GM23248 (cell line): ENCODE measurements around the gene MAPKAPK5. TPM values are rescaled to one million over a fixed set of nuclear protein-coding genes. Genes with fewer than 3 reads are reported as not detected.

ENCODE experiments used
- DNase-seq: peaks from one replicate; pipeline ENCODE4 v3.0.0-alpha.2; 2015
- H2AFZ ChIP-seq: fragments of 200-600 bp; sonication (generic); 2 replicates; pipeline ENCODE4 v1.6.1; 2016; ENCODE audit warnings: antibody characterized with exemption
- H3F3A ChIP-seq: fragments of 200-600 bp; sonication (generic); 2 replicates; pipeline ENCODE4 v1.6.1; 2016; ENCODE audit warnings: mild to moderate bottlenecking, antibody characterized with exemption, mixed run types; ENCODE audit not compliant: insufficient read depth
- H3K27ac ChIP-seq: fragments of 200-600 bp; sonication (generic); 2 replicates; pipeline ENCODE4 v1.5.1; 2016; ENCODE audit warnings: mild to moderate bottlenecking
- H3K27me3 ChIP-seq: fragments of 200-600 bp; sonication (generic); replicated peaks from 2 replicates; pipeline ENCODE4 v1.6.1; 2016; ENCODE audit warnings: mild to moderate bottlenecking; ENCODE audit not compliant: insufficient read depth
- H3K36me3 ChIP-seq: fragments of 200-600 bp; sonication (generic); 2 replicates; pipeline ENCODE4 v1.6.1; 2016; ENCODE audit warnings: low read depth, mild to moderate bottlenecking
- H3K4me1 ChIP-seq: fragments of 200-600 bp; sonication (generic); 2 replicates; pipeline ENCODE4 v1.6.1; 2016; ENCODE audit warnings: mild to moderate bottlenecking; ENCODE audit not compliant: insufficient read depth
- H3K4me2 ChIP-seq: fragments of 200-600 bp; sonication (generic); one replicate; pipeline ENCODE4 v1.6.1; 2016; ENCODE audit warnings: mild to moderate bottlenecking; ENCODE audit not compliant: unreplicated experiment
- H3K4me3 ChIP-seq: fragments of 200-600 bp; sonication (generic); 2 replicates; pipeline ENCODE4 v1.5.1; 2016; ENCODE audit warnings: mild to moderate bottlenecking
- H3K79me2 ChIP-seq: fragments of 200-600 bp; sonication (generic); 2 replicates; pipeline ENCODE4 v1.6.1; 2016; ENCODE audit warnings: mild to moderate bottlenecking; ENCODE audit not compliant: insufficient read depth
- H3K9ac ChIP-seq: fragments of 200-600 bp; sonication (generic); 2 replicates; pipeline ENCODE4 v1.6.1; 2016; ENCODE audit warnings: mild to moderate bottlenecking
- H3K9me2 ChIP-seq: fragments of 200-600 bp; sonication (generic); 2 replicates; pipeline ENCODE4 v1.6.1; 2016; ENCODE audit warnings: mixed run types, mild to moderate bottlenecking, moderate library complexity; ENCODE audit not compliant: insufficient read depth
- H3K9me3 ChIP-seq: fragments of 200-600 bp; sonication (generic); one replicate; pipeline ENCODE4 v1.6.1; 2017; ENCODE audit warnings: low read depth
- H4K20me1 ChIP-seq: fragments of 200-600 bp; sonication (generic); 2 replicates; pipeline ENCODE4 v1.6.0; 2016; ENCODE audit not compliant: insufficient read depth
- EZH2 ChIP-seq: fragments of 200-600 bp; sonication (generic); IDR thresholded peaks from 2 replicates; pipeline ENCODE4 v1.6.1; 2018; ENCODE audit warnings: antibody characterized with exemption, mild to moderate bottlenecking; ENCODE audit not compliant: insufficient read depth, poor library complexity, severe bottlenecking
- EZH2phosphoT487 ChIP-seq: fragments of 200-600 bp; sonication (generic); IDR thresholded peaks from 2 replicates; pipeline ENCODE4 v1.6.1; 2018; ENCODE audit warnings: antibody characterized with exemption, moderate library complexity, mild to moderate bottlenecking, low read depth; ENCODE audit not compliant: insufficient read depth
- WGBS, 2 experiments: methylation state at CpG; one replicate each; pipeline ENCODE4 v1.1.6; 2015 to 2017; ENCODE audit warnings: low lambda C conversion rate in 2 of 2, low coverage in 1 of 2; ENCODE audit errors: missing lambda C conversion rate in 2 of 2; 5-methylcytosine and 5-hydroxymethylcytosine counted together
- in situ Hi-C: fragments of 300-500 bp; cut with MboI; formaldehyde crosslinking; loops from 2 replicates; pipeline ENCODE4 v1.15.0; 2020
- polyA plus RNA-seq: library from polyadenylated mRNA; unstranded; fragments of >200 nt; fragmentation: Nextera tagmentation; extraction: Ambion mirVana; gene quantifications from 2 replicates; pipeline ENCODE4 v1.2.1, GENCODE V29; 2016
- total RNA-seq: library from RNA; depleted of rRNA; stranded (reverse); fragments of >200 nt; shearing (Covaris generic); gene quantifications from 2 replicates; pipeline ENCODE4 v1.2.3, GENCODE V29; 2014

Gene MAPKAPK5
- total and polyA plus RNA-seq, 2 experiments from 2014 or later = 23.1 to 31.2 TPM

DNA sequence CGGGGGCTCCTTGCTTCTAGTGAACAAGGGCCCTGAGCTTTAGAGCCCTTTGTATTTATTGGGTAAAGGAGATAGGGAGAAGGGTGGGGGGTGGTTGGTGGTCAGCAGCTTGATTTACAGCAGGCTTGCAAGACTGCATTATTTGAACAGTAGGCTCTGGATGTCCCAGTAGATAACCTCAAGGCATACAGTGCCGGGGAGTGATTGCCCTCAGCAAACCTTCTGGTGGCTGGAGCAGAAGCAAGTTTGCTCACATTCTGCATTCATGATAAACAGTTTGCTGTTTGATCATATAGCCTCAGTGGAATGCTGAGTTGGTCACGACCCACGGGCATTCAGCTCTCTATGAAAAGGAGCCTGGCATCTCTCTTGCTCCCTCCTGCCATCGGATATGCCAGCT, 16.5 kb upstream of the MAPKAPK5 start:
- H3K4me3 ChIP-seq = no peak overlapping the region
- no peak overlapping the region for H3K27ac ChIP-seq

GRCh38 chr12:111826316-111826715, 15.7 kb upstream of the MAPKAPK5 start:
- H3K27ac ChIP-seq = no peak overlapping the region
- in situ Hi-C loops = no loop called here
- peak; percentile 3 for DNase-seq
- H3K9me2 ChIP-seq = no peaks in the 10 kb centered on the region
- H3K9ac ChIP-seq = no peak overlapping the region
- no peaks in the 10 kb centered on the region for H3F3A ChIP-seq
- 3% methylated on average over 3 of the region's 3 CpGs for WGBS, 2 experiments
- H2AFZ ChIP-seq = no peak overlapping the region
- no peaks in the 10 kb centered on the region for H3K79me2 ChIP-seq
- no peaks in the 10 kb centered on the region for H4K20me1 ChIP-seq
- H3K4me1 ChIP-seq = no peaks in the 10 kb centered on the region
- H3K36me3 ChIP-seq = no peaks in the 10 kb centered on the region
- H3K4me2 ChIP-seq = no peak overlapping the region
- H3K27me3 ChIP-seq = peaks cover 28% of the 10 kb centered on the region
- H3K9me3 ChIP-seq = no peaks in the 10 kb centered on the region
- H3K4me3 ChIP-seq = no peak overlapping the region
- TF ChIP-seq EZH2phosphoT487 (no peak), EZH2 (no peak)

More for the DNA sequence above, 16.5 kb upstream of the MAPKAPK5 start:
- in situ Hi-C loops = no loop called here
- Histone ChIP-seq H3K9ac (no peak overlapping the region), H3K27me3 (peaks cover 30% of the 10 kb centered on the region), H3K9me2 (no peaks in the 10 kb centered on the region), H3K9me3 (no peaks in the 10 kb centered on the region), H3F3A (no peaks in the 10 kb centered on the region), H3K79me2 (no peaks in the 10 kb centered on the region), H2AFZ (no peak overlapping the region), H3K36me3 (no peaks in the 10 kb centered on the region), H3K4me1 (no peaks in the 10 kb centered on the region), H4K20me1 (no peaks in the 10 kb centered on the region), H3K4me2 (no peak overlapping the region)
- no peak for TF ChIP-seq EZH2
- TF ChIP-seq EZH2phosphoT487 = no peak
- 55 to 57% methylated on average over 5 of the region's 5 CpGs for WGBS, 2 experiments
- DNase-seq = no peak

- Histone ChIP-seq H3K79me2 (no peaks in the 10 kb centered on the region), H3K4me2 (no peak overlapping the region), H2AFZ (no peak overlapping the region), H3K9me2 (no peaks in the 10 kb centered on the region), H3K9ac (no peak overlapping the region), H3K27me3 (peaks cover 21% of the 10 kb centered on the region), H4K20me1 (no peaks in the 10 kb centered on the region), H3K27ac (no peak overlapping the region), H3F3A (no peaks in the 10 kb centered on the region), H3K36me3 (no peaks in the 10 kb centered on the region), H3K4me3 (no peak overlapping the region), H3K4me1 (no peaks in the 10 kb centered on the region), H3K9me3 (no peaks in the 10 kb centered on the region)
- DNase-seq = no peak
- in situ Hi-C loops = no loop called here
- TF ChIP-seq EZH2 (no peak), EZH2phosphoT487 (no peak)
- WGBS, 2 experiments = 47 to 50% methylated on average over 2 of the region's 2 CpGs
These were observed 15.0 kb upstream of the MAPKAPK5 start for GRCh38 chr12:111826992-111827391.

DNA sequence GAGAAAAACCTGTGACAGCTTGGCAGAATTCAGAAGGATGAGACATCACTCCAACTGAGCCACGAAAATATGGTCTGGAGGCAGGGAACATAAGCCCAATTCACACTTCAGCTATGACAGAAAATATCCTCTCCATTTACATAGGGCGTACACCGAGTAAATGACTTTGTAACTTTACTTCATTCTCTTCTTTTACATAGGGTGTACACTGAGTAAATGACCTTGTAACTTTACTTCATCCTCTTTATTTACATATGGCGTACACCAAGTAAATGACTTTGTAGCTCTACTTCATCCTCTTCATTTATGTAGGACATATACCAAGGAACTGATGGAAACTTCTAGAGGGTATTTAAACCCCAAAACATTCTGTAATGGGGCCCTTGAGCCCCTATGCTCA, 14.1 kb upstream of the MAPKAPK5 start:
- Histone ChIP-seq H3K27ac (no peak overlapping the region), H3K27me3 (peaks cover 14% of the 10 kb centered on the region; the same call in 1 of the 2 replicates), H2AFZ (no peak overlapping the region), H3K9ac (no peak overlapping the region), H3K9me2 (no peaks in the 10 kb centered on the region), H3K79me2 (no peaks in the 10 kb centered on the region), H3K4me2 (no peak overlapping the region), H3K4me3 (no peak overlapping the region), H3K9me3 (no peaks in the 10 kb centered on the region), H3K4me1 (no peaks in the 10 kb centered on the region), H3K36me3 (no peaks in the 10 kb centered on the region), H4K20me1 (no peaks in the 10 kb centered on the region), H3F3A (no peaks in the 10 kb centered on the region)
- in situ Hi-C loops = no loop called here
- WGBS, 2 experiments = 50 to 59% methylated on average over 4 of the region's 4 CpGs
- DNase-seq = no peak
- TF ChIP-seq EZH2 (no peak), EZH2phosphoT487 (no peak)
